Epidermal melanocyte (primary cell): Measurements from ENCODE around the gene LRRC71.

Source experiments
- DNase-seq: peaks from one replicate; pipeline ENCODE4 v3.0.0; 2011; ENCODE audit warnings: low spot score; ENCODE audit not compliant: insufficient read length

Gene LRRC71

DNA sequence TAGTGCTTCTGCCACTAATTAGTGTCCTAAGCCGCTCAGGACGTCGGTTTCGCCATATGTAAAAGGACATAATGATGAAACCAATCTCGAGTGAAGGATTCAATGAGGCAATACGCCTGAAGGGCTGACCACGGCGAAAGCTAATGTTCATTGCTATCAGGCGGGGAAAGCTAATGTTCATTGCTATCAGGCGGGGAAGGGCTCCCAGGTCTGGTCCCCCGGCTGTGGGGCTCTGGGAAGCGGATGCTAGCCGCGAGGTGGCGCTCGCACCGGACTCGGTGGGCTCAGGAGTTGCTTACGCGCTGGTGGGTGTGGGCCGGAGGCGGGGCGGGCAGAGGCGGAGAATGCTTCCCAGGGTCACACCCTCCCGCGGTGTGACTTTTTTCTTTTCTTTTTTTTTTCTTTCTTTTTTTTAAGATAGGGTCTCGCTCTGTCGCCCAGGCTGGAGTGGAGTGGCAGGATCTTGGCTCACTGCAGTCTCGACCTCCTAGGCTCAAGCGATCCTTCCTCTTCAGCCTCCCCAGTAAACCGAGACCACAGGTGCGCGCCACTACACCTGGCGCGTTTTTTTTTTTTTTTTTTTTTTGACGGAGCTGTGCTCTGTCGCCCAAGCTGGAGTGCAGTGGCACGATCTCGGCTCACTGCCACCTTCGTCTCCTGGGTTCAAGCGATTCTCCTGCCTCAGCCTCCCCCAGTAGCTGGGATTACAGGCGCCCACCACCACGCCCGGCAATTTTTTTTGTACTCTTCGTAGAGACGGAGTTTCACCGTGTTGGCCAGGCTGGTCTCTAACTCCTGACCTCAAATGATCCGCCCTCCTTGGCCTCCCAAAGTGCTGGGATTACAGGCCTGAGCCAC is 28.0 kb upstream of the LRRC71 start:
- DNase-seq = peak; percentile 81

DNA sequence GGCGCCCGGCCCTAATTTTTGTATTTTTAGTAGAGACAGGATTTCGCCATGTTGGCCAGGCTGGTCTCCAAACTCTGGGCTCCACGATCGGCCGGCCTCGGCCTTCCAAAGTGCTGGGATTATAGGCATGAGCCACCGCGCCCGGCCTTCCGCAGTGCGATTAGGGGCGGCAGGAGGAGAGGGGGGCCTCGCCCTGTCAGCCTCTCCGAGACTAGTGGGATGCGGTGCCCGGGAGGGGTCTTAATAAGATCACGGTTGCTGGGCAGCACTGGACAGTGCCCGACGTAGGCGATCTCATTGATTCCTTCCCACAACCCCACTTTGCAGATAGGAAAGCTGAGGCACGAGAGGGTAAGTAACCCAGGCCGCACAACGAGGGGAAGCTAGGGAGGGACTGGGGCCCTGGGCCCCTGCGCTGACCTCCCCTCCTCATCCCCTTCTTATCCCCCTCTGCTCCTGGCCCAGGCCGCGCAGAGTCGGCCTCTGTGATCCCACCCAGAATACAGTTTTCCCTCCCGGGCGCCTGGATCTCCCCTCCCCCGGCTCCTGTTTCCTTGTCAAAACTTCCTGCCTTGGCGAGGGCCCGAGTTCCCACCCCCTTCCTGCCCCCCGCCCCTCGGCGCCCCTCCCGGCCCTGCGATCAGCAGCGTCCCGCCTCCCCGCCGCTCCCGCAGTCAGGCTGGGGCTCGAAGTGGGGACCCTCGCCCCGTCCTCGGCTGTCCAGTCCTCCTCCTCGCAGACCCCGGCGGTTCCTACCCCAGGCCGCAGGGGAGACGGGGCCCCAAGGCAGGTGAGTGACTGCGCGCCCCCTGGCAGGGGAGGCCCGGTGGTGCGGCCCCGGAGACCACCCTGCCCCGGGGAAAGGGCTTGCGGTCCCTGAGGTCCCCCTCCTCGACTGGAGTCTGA is 27.1 kb upstream of the LRRC71 start, which contains the start of gene PEAR1:
Gene PEAR1 (plus strand): TSS at position 671 of the 906 bp plus-strand sequence. CDS start 10,209 bp downstream, outside the sequence.
- no peak for DNase-seq

DNA sequence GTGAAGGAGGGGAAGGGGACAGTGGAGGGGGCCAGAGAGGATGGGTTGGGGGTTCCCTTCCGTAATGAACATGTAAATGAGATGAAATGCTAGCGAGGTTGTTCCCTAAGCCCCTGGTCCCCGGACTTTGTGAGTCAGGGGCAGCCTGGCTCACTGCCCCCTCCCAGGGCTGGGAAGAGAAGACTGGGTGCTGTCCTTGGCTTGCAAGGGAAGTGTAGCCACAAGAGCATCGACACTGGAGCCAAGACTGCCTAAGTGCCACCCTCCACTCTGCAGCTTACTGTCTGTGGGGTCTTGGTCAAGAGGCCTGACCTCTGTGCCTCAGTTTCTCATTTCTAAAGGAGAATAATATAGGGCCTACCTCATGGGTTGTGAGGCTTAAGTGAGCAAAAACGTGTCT is 26.4 kb upstream of the LRRC71 start:
- no peak for DNase-seq

DNA sequence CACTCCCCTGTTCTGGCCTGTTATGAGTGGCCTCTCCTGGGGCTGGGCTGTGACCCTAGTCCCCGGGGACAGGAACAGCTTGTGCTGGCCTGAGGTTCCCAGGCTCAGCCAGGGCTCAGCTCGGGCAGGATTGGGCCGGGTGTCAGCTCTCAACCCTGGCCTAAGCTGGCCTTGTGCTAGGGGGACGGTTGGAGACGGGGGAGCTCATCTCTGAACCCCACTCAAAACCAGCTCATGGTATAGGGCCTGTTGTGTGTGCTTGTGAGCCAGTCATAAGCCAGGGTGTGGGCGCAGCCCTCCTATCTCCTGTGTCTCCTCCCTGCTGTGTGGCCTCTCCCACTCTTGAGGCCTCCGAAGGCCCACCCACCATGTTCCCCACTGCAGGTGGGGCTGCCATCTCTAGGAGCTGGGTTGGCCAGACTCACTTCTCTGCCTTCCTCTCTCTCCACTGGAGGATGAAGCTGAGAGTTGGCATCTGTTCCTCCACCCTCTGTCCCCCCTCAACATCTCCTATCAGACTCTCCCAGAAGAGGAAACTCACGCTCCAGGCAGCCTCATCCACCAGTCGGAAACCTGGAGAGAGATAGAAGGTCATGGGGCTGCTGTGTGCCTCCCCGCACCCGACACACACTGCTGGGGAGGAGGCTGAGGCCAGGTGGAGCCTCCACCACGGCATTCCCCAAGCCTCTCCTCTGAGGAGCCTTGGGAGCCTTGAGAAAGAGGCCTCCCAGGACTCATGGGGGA is 25.5 kb upstream of the LRRC71 start:
- DNase-seq = no peak

DNA sequence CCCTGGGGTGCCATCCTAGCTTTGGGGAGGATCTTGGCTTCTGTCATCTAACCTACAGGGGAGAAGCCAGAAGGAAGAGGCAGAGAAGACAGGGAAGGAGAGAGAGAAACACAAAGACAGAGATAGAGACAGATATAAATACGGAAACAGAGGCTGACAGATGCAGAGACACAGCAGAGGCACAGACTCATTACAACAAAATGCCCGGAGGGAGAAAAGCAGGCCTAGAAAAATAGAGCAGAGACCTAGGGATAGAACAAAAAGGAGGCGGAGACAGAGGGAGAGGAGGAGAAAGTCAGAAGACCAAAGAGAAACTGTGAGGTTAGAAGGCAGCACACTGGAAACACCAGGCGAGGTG is 25.0 kb upstream of the LRRC71 start:
- no peak for DNase-seq

DNA sequence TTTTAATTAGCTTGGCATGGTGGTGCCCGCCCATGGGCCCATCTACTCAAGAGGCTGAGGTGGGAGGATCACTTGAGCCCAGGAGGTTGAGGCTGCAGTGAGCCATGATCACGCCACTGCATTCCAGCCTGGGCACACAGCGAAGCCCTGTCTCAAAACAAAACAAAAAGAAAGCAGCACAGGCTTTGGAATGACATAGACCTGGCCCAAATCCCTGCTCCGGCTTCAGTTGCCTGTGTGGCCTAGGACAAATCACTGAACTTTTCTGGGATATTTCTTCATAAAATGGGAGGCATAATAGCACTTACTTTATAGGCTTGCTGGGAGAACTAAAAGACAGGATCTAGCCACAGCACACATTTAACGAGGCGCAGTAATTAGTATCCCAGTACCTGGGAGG is 24.5 kb upstream of the LRRC71 start:
- DNase-seq = no peak

DNA sequence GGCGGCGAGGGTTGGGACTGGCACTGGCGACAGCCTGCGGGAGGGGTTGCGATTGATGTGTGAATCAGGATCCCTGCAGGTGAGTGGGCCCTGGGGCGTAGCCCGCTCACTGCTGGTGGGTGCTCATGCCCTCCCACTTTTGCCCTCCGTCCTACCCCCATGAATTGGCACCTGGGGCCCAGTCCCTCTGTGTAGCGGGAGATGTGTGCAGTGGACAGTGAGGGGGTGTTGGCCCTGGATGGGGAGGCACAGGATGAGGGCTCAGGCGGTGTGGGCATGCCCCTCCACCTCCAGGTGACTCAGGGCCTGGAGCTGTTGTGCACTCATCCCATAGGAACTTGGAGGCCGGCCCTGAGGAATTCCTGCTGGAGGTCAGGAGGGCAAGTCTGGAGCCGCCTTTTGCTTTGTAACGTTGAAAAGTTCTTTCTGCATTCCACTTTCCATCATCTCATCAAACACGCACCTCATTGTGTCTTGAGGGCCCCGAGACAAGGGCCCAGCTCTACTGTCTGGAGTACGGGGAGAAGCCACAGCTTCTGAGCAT is 23.9 kb upstream of the LRRC71 start:
- peak; percentile 60 for DNase-seq

DNA sequence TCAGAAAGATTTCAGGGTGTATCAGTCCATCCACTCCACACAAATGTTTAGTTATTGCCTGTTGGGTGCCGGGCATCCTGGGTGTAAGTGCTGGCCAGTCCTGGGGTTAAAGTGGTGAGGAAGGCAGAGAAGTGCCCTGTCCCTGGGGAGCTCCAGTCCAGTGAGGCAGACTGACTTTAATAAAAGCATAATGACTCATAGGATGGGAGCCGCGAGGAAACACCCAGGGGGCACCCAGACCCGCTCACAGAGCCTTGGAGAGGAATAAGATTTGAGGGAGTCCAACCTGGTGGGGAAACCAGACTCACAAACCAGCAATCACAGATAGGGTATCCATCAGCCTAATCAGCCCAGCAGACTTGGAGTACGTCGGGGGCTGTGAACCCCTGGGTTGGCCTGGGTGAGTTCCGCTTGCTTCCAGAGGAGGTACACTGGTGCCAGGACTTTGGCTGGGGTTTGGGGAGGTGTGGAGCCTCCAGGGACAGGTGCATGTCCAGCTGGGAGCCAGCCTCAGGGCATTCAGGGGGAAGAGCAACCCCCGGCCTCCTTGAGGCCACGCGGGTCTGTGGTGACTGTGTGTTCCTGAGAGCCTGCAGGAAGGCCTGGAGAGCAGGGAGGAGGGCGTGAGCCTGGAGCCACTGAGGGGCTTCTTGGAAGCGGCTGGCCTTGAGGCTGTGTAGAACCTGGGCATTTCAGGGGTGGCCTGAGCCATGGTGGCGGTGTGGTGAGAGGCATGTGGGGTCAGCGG is 23.2 kb upstream of the LRRC71 start:
- DNase-seq = no peak

DNA sequence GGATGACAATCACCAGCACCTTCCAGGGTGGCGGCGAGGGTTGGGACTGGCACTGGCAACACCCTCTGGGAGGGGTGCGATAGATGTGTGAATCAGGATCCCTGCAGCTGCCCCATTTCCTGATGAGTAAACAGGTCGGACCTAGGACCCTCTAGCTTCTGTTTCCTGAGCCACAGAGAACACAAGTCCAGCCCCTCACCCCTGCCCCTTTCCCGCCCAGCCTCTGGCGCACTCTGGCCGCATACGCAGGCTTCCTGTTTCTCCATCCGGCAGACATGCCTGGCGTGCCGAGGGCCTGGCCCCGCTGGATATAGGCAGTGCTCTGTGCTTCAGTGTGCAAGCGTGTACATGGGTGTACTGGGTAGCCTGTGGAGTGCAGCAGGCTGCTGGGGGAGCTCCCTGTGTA is 22.3 kb upstream of the LRRC71 start:
- DNase-seq = no peak

DNA sequence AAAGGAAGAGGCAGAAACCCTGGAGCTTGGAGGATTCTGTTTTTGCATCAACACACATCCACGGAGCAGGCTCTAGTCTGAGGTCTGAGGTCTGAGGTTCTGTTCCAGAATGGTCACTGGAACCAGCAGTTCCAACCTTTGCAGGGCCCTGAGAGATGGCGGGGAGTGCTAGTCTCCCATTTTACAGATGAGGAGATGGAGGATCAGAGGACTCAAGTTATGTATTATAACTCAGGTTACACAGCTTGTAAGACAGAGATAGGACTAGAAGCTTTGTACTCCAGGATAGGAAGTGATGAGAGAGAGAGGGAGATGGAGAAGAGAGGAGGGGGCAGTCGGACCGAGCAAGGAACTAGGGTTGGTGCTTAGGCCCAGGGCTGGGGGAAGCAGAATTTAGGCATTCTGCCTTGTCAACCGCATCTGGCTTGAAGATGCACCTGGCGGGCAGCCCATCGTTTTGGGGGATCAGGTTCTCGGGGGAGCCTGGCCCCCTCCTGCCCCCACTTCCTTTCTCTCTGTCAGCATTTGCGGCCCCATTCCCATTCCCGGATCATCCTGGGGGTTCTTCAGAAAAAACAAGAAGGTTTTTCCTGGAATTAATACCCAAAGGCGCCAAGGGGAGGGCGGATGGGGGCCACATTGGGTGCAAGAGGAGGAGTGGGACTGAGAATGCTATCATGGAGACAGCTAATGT is 21.3 kb upstream of the LRRC71 start:
- DNase-seq = no peak

DNA sequence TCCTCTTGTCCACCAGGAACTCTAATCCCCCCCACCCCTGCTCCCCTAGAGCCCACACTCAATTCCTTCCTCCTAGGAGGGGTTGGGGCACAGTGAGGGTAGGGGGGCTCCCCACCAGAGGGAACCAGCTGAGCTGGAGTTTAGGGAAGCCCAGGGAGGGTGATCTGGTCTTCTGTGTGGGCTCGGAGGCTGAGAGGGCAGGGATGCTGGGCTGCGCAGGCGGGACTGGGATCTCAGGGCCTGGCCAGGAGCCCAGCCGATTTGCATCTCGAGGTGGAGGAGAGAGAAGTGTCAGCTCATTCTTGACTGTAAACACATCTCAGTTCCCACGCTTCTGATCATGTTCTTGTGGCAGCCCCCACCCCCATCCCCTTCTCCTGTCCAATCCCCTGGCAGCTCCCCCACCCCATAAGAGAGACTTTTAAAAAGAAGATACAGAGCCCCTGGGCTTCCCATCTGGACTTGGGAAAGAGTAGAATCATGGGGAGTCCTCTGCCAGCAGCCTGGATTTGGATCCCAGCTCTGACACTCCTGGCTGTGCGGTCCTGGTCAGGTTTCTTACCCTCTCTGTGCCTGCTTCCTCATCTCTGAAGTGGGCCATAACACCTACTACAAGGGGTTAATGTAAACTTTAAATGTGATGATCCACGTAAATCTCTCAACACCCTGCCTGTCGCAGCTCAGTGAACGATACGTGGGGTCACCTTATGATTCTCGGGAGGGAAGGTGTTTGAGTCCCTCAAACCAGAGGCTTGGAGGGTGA is 20.3 kb upstream of the LRRC71 start:
- DNase-seq = no peak

DNA sequence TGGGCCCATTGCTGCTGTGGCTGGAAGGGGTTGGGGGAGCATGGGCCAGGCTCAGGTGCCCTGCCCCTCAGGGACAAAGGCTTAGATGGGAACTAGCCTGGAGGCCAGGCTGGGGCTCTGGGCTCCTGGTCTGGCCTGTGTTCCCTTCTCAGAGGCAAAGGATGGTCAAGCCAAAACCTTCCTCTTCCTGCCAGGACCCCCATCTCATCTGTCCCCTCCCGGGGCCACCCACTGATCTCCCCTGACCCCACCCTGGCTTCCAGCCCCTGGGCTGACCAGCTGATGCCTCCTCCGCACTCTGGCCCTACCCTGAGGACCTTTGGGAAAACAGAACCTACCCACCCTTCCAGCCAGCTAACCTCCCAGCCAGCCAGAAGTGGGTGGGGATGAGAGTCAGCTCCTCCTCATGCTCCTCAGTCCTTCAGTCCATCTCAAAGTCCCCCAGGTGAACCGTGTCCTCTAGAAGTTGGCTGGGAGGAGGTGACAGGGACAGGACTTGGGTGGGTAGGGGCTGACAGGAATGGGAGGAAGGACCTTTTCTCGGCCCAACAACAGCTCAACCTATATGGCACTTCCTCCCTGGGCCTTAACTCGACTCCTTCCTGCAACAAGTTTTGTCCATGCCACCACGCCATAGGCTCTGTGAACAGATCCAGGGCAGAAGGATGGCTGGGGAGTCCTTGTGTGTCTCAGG is 19.4 kb upstream of the LRRC71 start:
- DNase-seq = no peak

DNA sequence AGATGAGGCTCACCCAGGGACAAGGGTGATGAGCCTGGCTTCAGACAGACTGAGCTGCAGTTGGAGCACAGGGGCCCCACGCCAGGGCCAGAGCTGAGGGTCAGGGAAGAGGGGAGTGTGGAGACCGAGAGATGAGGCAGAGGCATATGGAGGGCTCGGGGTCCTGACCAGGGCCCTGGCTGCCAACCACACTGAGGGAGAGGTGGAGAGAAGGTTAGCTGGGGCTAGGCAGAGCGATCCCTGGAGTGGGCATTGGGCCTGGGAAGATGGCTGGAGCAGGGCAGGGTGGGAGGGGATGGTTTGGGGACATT is 18.9 kb upstream of the LRRC71 start:
- DNase-seq = no peak

DNA sequence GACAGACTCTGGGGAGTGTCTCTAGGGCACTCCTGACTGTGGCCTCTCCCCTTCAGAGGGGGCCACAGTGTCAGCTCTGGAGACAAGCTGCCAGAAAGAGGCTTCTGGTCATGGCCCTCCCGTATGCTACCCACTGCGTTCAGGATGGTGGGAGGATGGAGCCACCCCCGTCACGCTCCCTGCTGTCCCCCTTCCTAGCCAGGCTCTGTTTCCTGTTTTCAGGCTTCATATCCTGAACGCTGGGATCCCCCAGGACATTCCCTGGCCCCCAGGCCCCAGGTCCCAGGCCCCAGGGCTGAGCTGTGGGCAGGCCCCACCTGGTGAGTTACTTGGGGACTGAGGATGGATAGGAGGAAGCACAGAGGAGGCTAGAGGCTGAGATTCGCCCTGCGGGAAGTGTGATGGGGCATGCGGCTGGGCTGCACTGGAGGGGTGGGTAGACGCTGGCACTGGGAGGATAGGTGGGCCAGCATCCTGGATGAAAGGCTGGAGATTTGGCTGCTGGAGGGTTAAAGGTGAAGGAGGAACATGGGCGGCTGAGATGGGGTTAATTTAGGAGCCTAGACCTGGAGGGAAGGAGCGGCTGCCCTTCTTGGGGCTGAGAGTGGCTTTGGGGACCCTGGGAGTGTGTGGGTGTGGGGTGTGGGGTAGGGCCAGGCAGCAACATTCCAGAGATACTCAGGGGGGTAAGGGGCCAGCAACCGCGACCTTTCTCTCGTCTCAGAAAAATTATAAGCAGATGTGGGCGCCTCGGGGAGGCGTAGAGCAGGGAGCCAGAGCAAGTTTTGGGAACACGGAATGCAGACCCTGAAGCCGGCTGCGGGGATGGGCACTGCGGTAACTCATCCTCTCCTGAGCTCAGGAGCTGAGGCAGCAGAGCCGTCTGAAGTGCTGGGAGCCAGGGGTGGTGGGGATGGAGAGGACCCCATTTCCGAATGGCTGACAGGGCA is 18.2 kb upstream of the LRRC71 start:
- DNase-seq = no peak

DNA sequence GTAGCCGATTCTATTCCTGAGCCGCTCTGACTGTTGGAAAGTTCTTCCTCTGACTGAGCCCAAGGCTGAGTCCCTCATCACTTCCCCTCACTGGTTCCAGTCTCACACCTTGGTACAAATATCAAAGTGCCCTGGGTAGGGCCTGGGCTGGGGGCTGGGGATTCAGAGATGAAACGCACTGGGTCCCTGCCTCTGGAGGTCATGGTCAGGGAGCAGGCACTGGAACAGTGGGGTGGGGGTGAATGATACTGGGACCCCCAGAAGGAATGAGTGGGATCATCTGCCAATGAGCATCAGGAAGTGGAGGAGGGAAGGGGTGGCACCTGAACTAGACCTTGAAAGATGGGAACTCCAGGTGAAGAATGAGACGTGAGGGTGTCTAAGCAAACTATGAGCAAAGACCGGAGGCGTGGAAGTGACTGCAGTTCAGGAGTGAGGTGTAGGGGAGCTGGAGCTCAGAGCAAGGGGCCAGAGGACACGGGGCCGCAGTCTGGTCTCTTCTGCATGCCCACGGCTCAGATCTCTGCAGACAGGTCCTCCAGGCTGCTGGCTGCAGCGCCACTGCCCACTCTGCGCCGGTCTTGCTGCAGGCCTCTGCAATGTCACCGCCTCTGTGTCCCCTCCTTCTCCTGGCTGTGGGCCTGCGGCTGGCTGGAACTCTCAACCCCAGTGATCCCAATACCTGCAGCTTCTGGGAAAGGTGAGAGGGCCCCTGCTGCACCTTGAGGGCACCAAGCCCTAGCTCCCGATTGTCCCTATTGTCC is 16.9 kb upstream of the LRRC71 start:
- no peak for DNase-seq

DNA sequence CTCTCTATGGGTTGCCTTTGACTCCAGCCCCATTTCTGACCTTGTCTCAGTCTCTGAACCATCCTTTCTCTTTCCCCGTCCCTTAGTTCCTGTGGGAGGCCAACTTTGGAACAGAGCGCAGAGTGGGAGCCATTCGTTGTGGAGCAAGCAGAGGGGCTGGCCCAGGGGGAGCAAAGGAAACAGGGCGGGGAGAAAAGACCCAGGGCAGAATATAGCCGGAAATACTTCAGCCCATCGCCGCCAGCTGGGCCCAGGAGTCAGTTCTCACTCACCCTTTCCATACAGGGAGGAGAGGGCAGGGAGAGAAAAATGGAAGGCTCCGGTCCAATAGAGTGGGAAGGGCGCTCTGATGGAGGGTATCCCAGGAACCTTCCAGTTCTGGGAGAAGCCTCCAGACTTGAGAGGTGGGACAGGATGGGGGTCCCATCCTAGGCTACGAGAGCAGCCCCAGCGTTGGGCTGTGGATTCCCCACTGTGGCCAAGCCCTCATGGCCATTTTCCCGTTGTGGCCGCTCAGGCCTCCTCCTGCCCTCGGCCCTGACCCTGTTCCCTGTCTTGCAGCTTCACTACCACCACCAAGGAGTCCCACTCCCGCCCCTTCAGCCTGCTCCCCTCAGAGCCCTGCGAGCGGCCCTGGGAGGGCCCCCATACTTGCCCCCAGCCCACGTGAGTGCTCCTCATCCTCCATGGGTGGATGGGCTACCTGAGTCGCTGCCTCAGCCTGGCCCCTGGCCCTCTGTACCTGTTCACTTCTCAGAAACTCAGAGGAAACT is 16.1 kb upstream of the LRRC71 start:
- no peak for DNase-seq
